NOMO-1 (cell line): ENCODE results near the gene WBP2.
A peak's percentile ranks its signal among the peaks of the same experiment; 100 is the strongest.

Source experiments
- DNase-seq, 2 experiments: peaks; one replicate each; lab custom pipeline; 2025; ENCODE audit not compliant: unreplicated experiment in 2 of 2; lab: John Stamatoyannopoulos, UW

The WBP2 gene

DNA sequence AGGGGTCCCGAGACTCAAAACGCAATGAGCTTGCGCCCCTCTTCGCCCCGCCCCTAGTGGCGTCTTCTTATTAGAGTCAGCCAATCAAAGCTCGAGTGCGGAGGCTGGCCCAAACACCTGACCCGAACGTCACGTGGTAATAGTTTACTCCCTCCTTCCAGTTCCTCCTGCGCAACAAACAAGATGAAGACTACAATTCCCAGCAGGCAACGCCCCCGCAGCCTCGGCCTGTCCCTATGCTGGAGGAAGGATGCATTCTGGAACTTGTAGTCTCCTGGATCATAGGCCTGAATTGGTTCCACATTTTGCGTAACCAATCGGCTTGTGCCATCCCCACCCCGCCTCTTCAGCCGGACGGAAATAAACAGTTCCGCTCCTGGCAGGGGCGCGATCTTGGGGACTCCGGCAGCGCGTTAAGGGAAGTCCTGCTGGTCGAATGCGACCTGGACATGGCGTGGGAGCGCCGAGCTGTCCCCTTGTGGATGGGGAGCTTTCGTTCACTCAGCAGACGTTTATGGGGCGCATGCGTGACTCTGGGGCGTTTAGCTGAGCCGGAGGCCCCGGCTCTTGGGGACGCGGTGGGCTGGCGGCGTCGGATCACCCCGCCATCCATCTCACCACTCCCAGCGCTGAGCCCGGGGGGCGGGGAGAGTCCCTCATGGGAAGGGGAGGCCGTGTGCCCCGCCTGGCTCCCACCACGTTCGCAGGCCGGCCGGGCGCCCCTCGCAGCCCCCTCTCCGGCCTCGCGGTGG is at the start of gene WBP2:
WBP2 (minus strand) TSS at position 26 of the 752 bp plus-strand sequence. CDS start 38 bp downstream, outside the sequence.
- peak; percentile 99 to 100 for DNase-seq

GRCh38 chr17:75902406-75902805 is 47.3 kb upstream of the WBP2 start:
- no peak for DNase-seq

DNA sequence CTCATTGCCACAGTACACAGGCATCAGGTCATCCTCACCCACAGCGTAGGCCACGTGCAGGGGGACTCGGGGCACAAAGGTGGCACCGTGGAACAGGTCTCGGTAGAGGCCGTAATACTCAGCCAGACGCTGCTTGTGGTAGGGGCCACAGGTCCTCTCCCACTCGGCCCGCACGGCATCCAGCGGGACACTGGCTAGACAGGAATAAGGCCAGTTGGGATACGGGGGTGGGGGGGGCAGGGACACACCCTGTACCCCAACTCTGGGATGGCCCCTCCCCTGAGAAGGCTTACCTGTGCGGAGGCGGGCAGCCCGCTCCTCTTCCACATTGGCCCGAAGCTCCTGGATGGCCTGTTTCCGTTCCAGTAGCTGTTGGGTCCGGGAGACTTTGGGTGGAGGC is 46.6 kb upstream of the WBP2 start:
- DNase-seq, result no peak

DNA sequence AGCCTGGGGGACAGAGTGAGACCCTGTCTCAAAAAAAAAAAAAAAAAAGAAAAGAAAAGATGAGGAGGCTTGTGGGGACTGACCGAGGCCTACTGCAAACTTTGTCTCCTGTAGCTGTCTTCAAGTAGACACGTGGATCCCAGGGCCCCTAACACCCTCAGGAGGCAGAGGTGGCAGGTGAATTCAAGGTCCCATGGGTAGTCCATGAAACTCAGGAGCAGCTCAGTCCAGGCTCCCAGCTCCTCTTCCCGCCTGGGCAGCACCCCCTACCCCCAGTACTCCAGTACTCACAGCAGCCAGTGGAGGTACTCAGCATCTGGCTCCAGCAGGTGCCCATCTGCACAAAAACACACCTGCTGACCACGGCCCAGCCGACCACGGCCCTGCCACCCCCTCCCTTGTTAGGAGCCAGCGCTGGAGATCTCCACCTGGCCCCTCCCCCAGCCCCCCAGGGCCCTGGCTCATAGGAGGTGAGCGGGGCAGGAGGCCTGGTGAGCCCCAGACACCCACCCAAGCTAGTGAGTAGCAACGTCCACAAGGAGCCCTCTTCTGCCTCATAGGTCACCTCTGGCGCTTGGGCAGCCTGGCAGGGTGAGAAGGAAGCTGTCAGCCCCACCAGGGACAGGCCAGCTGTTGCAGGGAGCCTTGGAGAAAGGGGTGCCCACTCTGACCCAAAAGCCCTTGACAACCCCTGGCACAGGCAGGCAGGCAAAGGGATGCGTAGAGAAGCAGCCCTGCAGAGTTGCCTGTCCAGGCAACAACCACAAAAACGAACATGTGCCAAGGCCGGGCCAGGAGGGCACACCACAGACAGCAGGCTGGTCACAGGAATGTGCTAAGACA is 45.8 kb upstream of the WBP2 start:
- no peak for DNase-seq

GRCh38 chr17:75899767-75900468 is 44.8 kb upstream of the WBP2 start:
- no peak for DNase-seq

- no peak for DNase-seq
Observed at GRCh38 chr17:75899353-75899752, 44.2 kb upstream of the WBP2 start.

GRCh38 chr17:75898791-75899190 is 43.7 kb upstream of the WBP2 start:
- DNase-seq, result no peak

DNA sequence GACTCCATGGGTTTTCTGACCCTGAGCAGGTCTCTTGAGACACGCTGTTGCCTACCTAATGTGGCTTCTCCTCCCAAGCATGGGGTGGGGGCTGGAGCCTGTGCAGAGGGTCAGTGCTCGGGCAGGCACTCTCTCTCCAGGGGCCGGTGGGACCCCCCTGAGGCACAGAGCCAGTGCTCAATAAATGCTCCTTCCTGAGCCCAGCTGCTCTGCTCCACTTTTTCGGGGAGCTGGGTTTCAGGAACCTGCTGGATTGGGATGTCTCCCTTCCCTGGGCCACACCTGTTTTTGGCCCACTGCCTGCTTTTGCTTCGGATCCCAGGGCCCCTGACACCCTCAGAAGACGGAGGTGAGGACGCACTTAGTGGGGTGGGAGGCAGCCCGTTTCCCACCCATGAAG is 42.9 kb upstream of the WBP2 start:
- DNase-seq, result no peak

GRCh38 chr17:75897160-75898019 is 42.3 kb upstream of the WBP2 start:
- no peak for DNase-seq

DNA sequence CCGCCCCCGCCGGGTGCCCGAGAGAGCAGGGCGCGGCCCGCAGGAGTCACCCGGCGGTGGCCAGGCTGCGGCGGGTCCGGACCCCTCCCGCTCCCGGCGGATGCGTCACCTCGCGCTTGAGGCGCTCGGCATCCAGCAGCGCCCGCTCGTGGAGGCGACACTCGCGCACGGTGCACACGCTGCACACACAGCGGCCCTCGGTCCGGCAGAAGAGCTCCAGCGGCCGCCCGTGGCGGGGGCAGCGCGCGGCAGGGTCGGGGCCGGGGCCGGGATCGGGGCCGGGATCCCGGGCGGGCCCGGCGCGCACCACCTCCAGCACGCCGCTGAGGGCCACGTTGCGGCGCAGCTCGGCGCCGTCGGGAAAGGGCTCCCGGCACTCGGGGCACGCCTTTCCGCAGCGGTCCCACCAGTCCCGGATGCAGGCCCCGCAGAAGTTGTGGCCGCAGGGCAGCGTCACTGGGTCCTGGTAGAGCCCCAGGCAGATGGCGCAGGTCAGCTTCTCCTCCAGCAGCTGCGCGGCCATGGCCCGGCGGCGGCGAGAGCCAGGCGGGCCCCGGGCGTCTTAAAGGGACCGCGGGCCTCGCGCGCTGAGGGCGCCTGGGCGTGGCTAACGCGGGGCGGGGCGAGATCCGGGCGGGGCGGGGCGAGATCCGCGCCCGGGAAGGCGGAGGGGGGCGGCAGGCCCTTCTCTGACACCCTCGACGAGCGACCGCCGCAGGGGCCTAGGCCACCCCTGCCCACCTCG is 41.5 kb upstream of the WBP2 start, which contains the start of gene TRIM65:
TRIM65 (minus strand) TSS at position 537 of the 745 bp plus-strand sequence; CDS start at position 523, 14 bp downstream.
- peak; percentile 52 to 77 for DNase-seq

DNA sequence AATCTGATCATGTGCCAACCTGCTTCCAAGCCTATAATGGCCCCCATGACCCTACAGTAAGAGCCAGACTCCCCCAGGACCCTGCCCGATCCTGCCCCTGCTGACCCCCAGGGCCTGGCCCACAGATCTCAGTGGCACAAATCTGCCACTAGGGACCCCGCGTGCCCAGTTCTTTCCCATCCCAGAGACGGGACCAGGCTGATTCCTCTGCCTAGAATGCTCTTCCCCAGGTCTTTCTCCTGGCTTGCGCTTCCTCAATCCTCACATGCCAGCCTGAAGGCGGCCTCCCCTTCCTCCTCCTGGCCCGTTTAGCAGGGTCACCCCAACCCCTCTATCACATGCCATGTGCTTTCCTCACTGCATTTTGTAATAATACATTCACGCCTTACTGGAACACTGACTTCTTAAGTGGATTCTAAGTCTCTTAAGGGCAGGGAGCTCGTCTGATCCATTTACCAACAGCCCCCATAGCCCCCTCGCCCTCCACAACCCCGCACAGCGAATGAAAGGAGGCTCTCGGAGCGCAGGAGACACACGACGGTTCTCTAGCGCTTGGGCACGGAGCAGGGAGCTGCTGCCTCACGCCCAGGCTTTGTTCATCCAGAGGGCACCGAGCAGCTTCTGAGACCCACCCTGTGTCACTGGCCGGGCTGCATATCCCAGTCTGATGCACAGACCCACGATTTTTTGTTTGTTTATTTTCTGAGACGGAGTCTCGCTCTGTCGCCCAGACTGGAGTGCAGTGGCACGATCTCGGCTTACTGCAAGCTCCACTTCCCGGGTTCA is 40.4 kb upstream of the WBP2 start:
- no peak for DNase-seq

- DNase-seq, result no peak
Observed at GRCh38 chr17:75894049-75894733, 39.1 kb upstream of the WBP2 start.

GRCh38 chr17:75893305-75894048 is 38.3 kb upstream of the WBP2 start:
- DNase-seq, result no peak

- no peak for DNase-seq
Observed at GRCh38 chr17:75892556-75893224, 37.6 kb upstream of the WBP2 start.

DNA sequence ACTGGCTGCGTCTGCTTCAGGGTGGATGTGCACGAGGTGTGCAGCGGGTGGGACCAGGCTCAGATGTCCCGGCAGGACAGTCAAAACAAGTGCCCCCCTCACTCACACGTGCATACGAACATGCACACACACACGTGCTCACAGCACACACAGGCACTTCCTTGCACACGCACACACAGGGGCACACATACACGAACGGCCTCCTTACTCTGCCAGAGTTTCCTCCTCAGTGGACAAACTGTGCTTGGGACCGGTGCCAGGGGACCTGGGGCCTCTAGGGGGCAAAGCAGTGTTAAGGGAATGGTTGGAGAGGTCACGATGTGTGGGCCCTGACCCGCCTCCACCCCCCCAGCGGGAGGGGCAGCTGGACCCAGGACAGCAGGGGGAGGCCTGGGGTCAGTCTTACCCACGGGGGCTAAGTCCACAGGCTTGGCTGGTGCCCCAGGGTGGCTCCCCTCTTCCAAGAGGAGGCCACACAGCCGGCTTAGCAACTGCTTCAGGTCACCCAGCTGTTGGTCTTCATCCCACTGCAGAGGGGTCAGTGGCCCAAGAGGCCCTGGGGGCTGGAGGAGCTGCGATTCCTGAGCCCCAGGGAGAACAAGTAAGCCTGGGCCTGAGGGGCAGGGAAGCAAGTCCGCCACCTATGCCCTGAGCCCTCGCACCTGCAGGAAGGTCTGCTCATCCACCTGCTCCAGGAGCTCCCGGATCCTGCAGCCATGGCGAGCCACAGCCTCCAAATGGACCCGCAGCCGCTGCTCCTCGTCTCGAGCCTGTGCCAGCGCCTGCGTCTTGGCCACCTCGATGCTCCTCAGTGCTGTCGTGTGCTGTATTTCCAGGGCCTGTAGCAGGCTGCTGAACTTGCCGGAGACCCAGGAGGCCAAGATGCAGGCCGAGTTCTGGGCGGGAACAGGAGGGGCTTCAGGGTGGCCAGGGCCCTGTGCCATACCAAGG is 36.7 kb upstream of the WBP2 start:
- no peak for DNase-seq

DNA sequence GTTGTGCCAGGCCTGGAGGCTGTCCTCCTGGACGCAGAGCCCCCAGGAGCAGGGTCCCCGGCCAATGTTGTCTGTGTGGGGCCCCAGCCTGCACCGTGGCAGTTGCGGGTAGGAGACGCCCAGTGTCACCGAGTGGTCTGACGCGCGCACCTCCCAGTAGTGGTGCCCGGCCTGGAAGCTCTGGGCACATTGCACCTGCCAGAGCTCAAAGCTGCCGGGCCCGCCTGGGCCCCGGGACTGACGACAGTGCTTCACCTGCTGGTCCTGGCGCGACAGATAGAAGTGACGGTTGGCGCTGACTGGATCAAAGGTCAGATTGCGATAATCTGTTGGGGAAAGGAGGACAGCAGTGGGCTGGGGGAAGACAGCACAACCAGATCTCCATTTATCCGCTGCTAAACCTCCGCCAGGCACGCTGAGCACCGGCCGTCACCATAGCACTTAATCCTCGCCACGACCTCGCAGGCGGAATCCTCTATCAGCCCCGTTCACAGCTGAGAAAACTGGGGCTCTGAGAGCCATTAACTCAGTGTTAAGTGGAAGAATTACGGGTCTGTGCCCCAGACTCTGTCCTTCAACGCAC is 36.0 kb upstream of the WBP2 start:
- no peak for DNase-seq
